ENCODE data around the gene ZNF33B. TPM values are rescaled to one million over a fixed set of nuclear protein-coding genes. Genes with fewer than 3 reads are reported as not detected.

ZNF33B gene
- polyA plus RNA-seq, 4 donors = 25.2 to 48.5 (median 45.0) TPM

Other genes starting within 250 kb of the ZNF33B start
- gene BMS1, start 144.2 kb upstream of the ZNF33B start, polyA plus RNA-seq (ENCODE audit: insufficient read length in 4 of 4) = 10 to 100 TPM; 18.3 to 26.1 (median 23.4) TPM